ENCODE measurements around the gene NRM. TPM values are rescaled to one million over a fixed set of nuclear protein-coding genes. Genes with fewer than 3 reads are reported as not detected.
A peak's percentile ranks its signal among the peaks of the same experiment; 100 is the strongest.

NRM gene
- total RNA-seq, 2 donors from 2014 or later = 2.6 to 5.2 TPM

DNA sequence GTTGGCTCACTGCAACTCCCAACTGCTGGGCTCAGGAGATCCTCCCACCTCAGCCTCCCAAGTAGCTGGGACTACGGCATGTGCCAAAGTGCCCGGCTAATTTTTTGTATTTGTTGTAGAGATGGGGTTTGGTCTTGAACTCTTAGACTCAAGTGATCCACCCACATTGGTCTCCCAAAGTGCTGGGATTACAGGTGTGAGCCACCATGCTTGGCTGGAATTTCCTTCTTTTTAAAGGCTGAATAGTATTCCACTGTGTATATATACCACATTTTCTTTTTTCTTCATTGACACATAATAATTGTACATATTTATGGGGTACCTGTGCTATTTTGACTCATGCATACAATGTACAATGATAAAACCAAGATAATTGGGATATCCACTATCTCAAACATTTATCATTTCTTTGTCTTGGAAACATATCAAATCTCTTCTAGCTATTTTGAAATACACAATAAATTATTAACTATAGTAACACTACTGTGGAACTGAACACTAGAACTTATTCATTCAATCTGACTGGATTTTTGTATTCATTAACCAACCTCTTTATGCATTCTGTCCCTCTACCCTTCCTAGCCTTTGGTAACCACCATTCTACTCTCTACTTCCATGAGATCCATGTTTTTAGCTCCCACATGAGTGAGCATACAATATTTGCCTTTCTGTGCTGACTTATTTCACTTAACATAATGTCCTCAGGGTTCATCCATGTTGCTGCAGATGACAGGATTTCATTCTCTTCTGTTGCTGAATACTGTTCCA is 18.5 kb upstream of the NRM start:
- Histone ChIP-seq H3K4me1 (peaks cover 28% of the 10 kb centered on the region), H3K9me3 (no peaks in the 10 kb centered on the region), H3K36me3 (replicated peaks in 1 of 2; ENCODE audit: insufficient read depth in 1 of 2, low read depth in 2 of 2) (peaks cover 0 to 3% of the 10 kb centered on the region in 2 donors), H3K27me3 (no peaks in the 10 kb centered on the region), H3K27ac (peak overlapping the region in 3 of 4 donors; percentile 17 to 77 (median 52)), H3K4me3 (no peak overlapping the region)
- DNase-seq = no peak
- peak; percentile 78 for ATAC-seq
- WGBS, 2 donors = 83 to 93% methylated on average over 2 of the region's 2 CpGs
- TF ChIP-seq, protein P1, sequence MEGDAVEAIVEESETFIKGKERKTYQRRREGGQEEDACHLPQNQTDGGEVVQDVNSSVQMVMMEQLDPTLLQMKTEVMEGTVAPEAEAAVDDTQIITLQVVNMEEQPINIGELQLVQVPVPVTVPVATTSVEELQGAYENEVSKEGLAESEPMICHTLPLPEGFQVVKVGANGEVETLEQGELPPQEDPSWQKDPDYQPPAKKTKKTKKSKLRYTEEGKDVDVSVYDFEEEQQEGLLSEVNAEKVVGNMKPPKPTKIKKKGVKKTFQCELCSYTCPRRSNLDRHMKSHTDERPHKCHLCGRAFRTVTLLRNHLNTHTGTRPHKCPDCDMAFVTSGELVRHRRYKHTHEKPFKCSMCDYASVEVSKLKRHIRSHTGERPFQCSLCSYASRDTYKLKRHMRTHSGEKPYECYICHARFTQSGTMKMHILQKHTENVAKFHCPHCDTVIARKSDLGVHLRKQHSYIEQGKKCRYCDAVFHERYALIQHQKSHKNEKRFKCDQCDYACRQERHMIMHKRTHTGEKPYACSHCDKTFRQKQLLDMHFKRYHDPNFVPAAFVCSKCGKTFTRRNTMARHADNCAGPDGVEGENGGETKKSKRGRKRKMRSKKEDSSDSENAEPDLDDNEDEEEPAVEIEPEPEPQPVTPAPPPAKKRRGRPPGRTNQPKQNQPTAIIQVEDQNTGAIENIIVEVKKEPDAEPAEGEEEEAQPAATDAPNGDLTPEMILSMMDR (IDR thresholded peaks at IDR 0.05) = no peak
- no peak for TF ChIP-seq POLR2A (IDR thresholded peaks at IDR 0.05)
- intact Hi-C loops (cut with DNase I) = no loop called here

GRCh38 chr6:30707281-30707850 is 16.6 kb upstream of the NRM start:
- TF ChIP-seq POLR2A (IDR thresholded peaks at IDR 0.05) = no peak
- TF ChIP-seq, protein P1 (IDR thresholded peaks at IDR 0.05) = no peak
- DNase-seq (peak in 3 of 4 donors; percentile 46 to 62 (median 51)), ATAC-seq (peak; percentile 20)
- Histone ChIP-seq H3K4me1 (peaks cover 28% of the 10 kb centered on the region), H3K4me3 (no peak overlapping the region), H3K27ac (peak overlapping the region in 3 of 4 donors; percentile 52 to 65 (median 62)), H3K9me3 (no peaks in the 10 kb centered on the region), H3K36me3 (replicated peaks in 1 of 2; ENCODE audit: insufficient read depth in 1 of 2, low read depth in 2 of 2) (peaks cover 0 to 3% of the 10 kb centered on the region in 2 donors), H3K27me3 (no peaks in the 10 kb centered on the region)
- WGBS, 2 donors = 52 to 57% methylated on average over 5 to 6 of the region's 6 CpGs
- intact Hi-C loops (cut with DNase I) = no loop called here

GRCh38 chr6:30705620-30706019 is 14.8 kb upstream of the NRM start:
- H3K4me3 ChIP-seq = no peak overlapping the region
- H3K9me3 ChIP-seq = no peaks in the 10 kb centered on the region
- H3K4me1 ChIP-seq = peaks cover 28% of the 10 kb centered on the region
- ATAC-seq = no peak
- WGBS, 2 donors = 91 to 93% methylated on average over 4 of the region's 4 CpGs
- DNase-seq = no peak
- H3K27me3 ChIP-seq = no peaks in the 10 kb centered on the region
- H3K27ac ChIP-seq = no peak overlapping the region
- intact Hi-C loops (cut with DNase I) = no loop called here
- H3K36me3 ChIP-seq (replicated peaks in 1 of 2; ENCODE audit: insufficient read depth in 1 of 2, low read depth in 2 of 2) = no peaks in the 10 kb centered on the region
- no peak for TF ChIP-seq POLR2A (IDR thresholded peaks at IDR 0.05)

GRCh38 chr6:30703821-30704220 is 13.0 kb upstream of the NRM start:
- DNase-seq = no peak
- 83 to 91% methylated on average over 4 of the region's 4 CpGs for WGBS, 2 donors
- H3K36me3 ChIP-seq (replicated peaks in 1 of 2; ENCODE audit: insufficient read depth in 1 of 2, low read depth in 2 of 2) = no peaks in the 10 kb centered on the region

GRCh38 chr6:30703011-30703410 is 12.2 kb upstream of the NRM start:
- H3K9me3 ChIP-seq = no peaks in the 10 kb centered on the region
- H3K4me3 ChIP-seq = no peak overlapping the region
- 95 to 97% methylated on average over 10 of the region's 10 CpGs for WGBS, 2 donors
- H3K27ac ChIP-seq = no peak overlapping the region
- no peaks in the 10 kb centered on the region for H3K36me3 ChIP-seq (replicated peaks in 1 of 2; ENCODE audit: insufficient read depth in 1 of 2, low read depth in 2 of 2)
- ATAC-seq = no peak
- peaks cover 14% of the 10 kb centered on the region for H3K4me1 ChIP-seq
- intact Hi-C loops (cut with DNase I) = no loop called here
- no peak for TF ChIP-seq POLR2A (IDR thresholded peaks at IDR 0.05)
- TF ChIP-seq, protein P1 (IDR thresholded peaks at IDR 0.05) = no peak
- no peak for DNase-seq
- H3K27me3 ChIP-seq = no peaks in the 10 kb centered on the region

More at GRCh38 chr6:30703821-30704220, 13.0 kb upstream of the NRM start:
- intact Hi-C loops (cut with DNase I) = no loop called here
- Histone ChIP-seq H3K27ac (no peak overlapping the region), H3K4me3 (no peak overlapping the region), H3K9me3 (no peaks in the 10 kb centered on the region), H3K4me1 (peaks cover 16% of the 10 kb centered on the region), H3K27me3 (no peaks in the 10 kb centered on the region)
- no peak for TF ChIP-seq POLR2A (IDR thresholded peaks at IDR 0.05)
- TF ChIP-seq, protein P1 (IDR thresholded peaks at IDR 0.05) = no peak
- no peak for ATAC-seq

Measured in body of pancreas (tissue), 4 donors.